ENCODE data around the gene SIGLEC14.

The SIGLEC14 gene

GRCh38 chr19:51647318-51647717, 693 bp upstream of the SIGLEC14 start:
- TF ChIP-seq CTCF (IDR thresholded peaks at IDR 0.05; ENCODE audit: low read depth, low read length), result no peak
- Histone ChIP-seq H3K27me3 (ENCODE audit: insufficient read depth, low read depth, severe bottlenecking) (peaks cover 78% of the 10 kb centered on the region), H3K27ac (no peak overlapping the region), H3K9me3 (ENCODE audit: severe bottlenecking) (no peaks in the 10 kb centered on the region), H3K4me3 (ENCODE audit: low read depth, low read length) (no peak overlapping the region), H3K36me3 (no peaks in the 10 kb centered on the region)
- DNase-seq, result no peak

- H3K4me3 ChIP-seq (ENCODE audit: low read depth, low read length), result no peak overlapping the region
- H3K27me3 ChIP-seq (ENCODE audit: insufficient read depth, low read depth, severe bottlenecking), result peaks cover 71% of the 10 kb centered on the region
- H3K36me3 ChIP-seq, result no peaks in the 10 kb centered on the region
- no peak overlapping the region for H3K27ac ChIP-seq
- TF ChIP-seq CTCF (IDR thresholded peaks at IDR 0.05; ENCODE audit: low read depth, low read length), result no peak
- DNase-seq, result no peak
- no peaks in the 10 kb centered on the region for H3K9me3 ChIP-seq (ENCODE audit: severe bottlenecking)
Measured at GRCh38 chr19:51644636-51645271, 1.9 kb downstream of the SIGLEC14 start.

- Histone ChIP-seq H3K27ac (no peak overlapping the region), H3K27me3 (ENCODE audit: insufficient read depth, low read depth, severe bottlenecking) (peaks cover 68% of the 10 kb centered on the region), H3K9me3 (ENCODE audit: severe bottlenecking) (peaks cover 7% of the 10 kb centered on the region), H3K4me3 (ENCODE audit: low read depth, low read length) (no peak overlapping the region), H3K36me3 (no peaks in the 10 kb centered on the region)
- no peak for DNase-seq
- TF ChIP-seq CTCF (IDR thresholded peaks at IDR 0.05; ENCODE audit: low read depth, low read length), result no peak
Measured at GRCh38 chr19:51641648-51642047, 5.0 kb downstream of the SIGLEC14 start.

GRCh38 chr19:51640386-51640785, 6.2 kb downstream of the SIGLEC14 start:
- TF ChIP-seq CTCF (IDR thresholded peaks at IDR 0.05; ENCODE audit: low read depth, low read length), result no peak
- Histone ChIP-seq H3K4me3 (ENCODE audit: low read depth, low read length) (no peak overlapping the region), H3K27ac (no peak overlapping the region), H3K9me3 (ENCODE audit: severe bottlenecking) (peaks cover 11% of the 10 kb centered on the region), H3K27me3 (ENCODE audit: insufficient read depth, low read depth, severe bottlenecking) (peaks cover 75% of the 10 kb centered on the region), H3K36me3 (no peaks in the 10 kb centered on the region)
- no peak for DNase-seq

- TF ChIP-seq CTCF (IDR thresholded peaks at IDR 0.05; ENCODE audit: low read depth, low read length), result no peak
- DNase-seq, result no peak
- H3K27ac ChIP-seq, result no peak overlapping the region
- peaks cover 11% of the 10 kb centered on the region for H3K9me3 ChIP-seq (ENCODE audit: severe bottlenecking)
- H3K36me3 ChIP-seq, result no peaks in the 10 kb centered on the region
- H3K4me3 ChIP-seq (ENCODE audit: low read depth, low read length), result no peak overlapping the region
- peaks cover 73% of the 10 kb centered on the region for H3K27me3 ChIP-seq (ENCODE audit: insufficient read depth, low read depth, severe bottlenecking)
Measured at GRCh38 chr19:51639916-51640315, 6.7 kb downstream of the SIGLEC14 start.
